HEK293 (cell line): ENCODE results near the gene DDIT3.

Source experiments
- CTCF ChIA-PET: fragments of 350-600 bp; formaldehyde crosslinking; extraction: SDS; loops from one replicate; lab custom pipeline; 2021; ENCODE audit warnings: antibody characterized with exemption; lab: Yijun Ruan, JAX
- POLR2A ChIA-PET: fragments of 300-600 bp; formaldehyde crosslinking; extraction: SDS; loops from one replicate; lab custom pipeline; 2020; ENCODE audit warnings: antibody characterized with exemption, inconsistent platforms; lab: Yijun Ruan, JAX
- H3K27ac ChIP-seq: fragments of 200-500 bp; sonication (Bioruptor generic); 2 replicates; pipeline ENCODE4 v1.5.1; 2014; ENCODE audit warnings: low read depth, low read length, control low read depth, inconsistent platforms; ENCODE audit errors: extremely low read depth
- H3K36me3 ChIP-seq, 2 experiments: fragments of 200-500 bp in 1 of 2; sonication (Bioruptor generic) in 1 of 2; 1 replicate in 1 of 2; 2 replicates in 1 of 2; pipeline ENCODE4 v1.5.1; 2014 to 2017; ENCODE audit warnings: inconsistent platforms in 2 of 2, low read length in 2 of 2; ENCODE audit not compliant: control insufficient read depth in 2 of 2, insufficient read depth in 1 of 2
- H3K4me1 ChIP-seq: fragments of 200-500 bp; sonication (Bioruptor generic); 2 replicates; pipeline ENCODE4 v1.5.1; 2014; ENCODE audit warnings: mild to moderate bottlenecking, low read length, inconsistent platforms; ENCODE audit not compliant: control insufficient read depth, insufficient read depth
- H3K4me3 ChIP-seq: 2 replicates; pipeline ENCODE4 v1.5.1; 2011; ENCODE audit warnings: low read depth, mild to moderate bottlenecking, control low read depth, low read length, moderate library complexity
- H3K9me3 ChIP-seq: fragments of 200-500 bp; sonication (Bioruptor generic); 2 replicates; pipeline ENCODE4 v1.5.1; 2014; ENCODE audit warnings: low read depth, low read length, inconsistent platforms; ENCODE audit not compliant: control insufficient read depth, insufficient read depth
- HOXA7 ChIP-seq: sonication (generic); formaldehyde crosslinking; IDR thresholded peaks from 2 replicates; pipeline ENCODE4 v1.8.1; 2022; ENCODE audit warnings: missing genetic modification reagents, borderline replicate concordance
- HOXC10 ChIP-seq: sonication (generic); formaldehyde crosslinking; IDR thresholded peaks from 2 replicates; pipeline ENCODE4 v1.8.1; 2023; ENCODE audit warnings: mild to moderate bottlenecking, missing genetic modification reagents
- INSM2 ChIP-seq: fragments of 450-650 bp; formaldehyde crosslinking; IDR thresholded peaks from 2 replicates; pipeline ENCODE4 v1.5.1; 2016; ENCODE audit warnings: missing biosample characterization, missing genetic modification characterization
- ZBTB1 ChIP-seq: fragments of 450-650 bp; formaldehyde crosslinking; IDR thresholded peaks from 2 replicates; pipeline ENCODE4 v1.5.1; 2016; ENCODE audit warnings: missing biosample characterization, missing genetic modification characterization
- ZBTB11 ChIP-seq: fragments of 450-650 bp; formaldehyde crosslinking; conservative IDR thresholded peaks from 2 replicates; pipeline ENCODE4 v1.5.1; 2016; ENCODE audit warnings: low read depth, missing biosample characterization, missing genetic modification characterization
- ZBTB21 ChIP-seq: fragments of 450-650 bp; formaldehyde crosslinking; IDR thresholded peaks from 2 replicates; pipeline ENCODE4 v1.5.1; 2017; ENCODE audit warnings: missing biosample characterization, missing genetic modification characterization
- ZNF175 ChIP-seq: fragments of 450-650 bp; formaldehyde crosslinking; IDR thresholded peaks from 2 replicates; pipeline ENCODE4 v1.5.1; 2016; ENCODE audit warnings: missing biosample characterization, missing genetic modification characterization
- ZNF26 ChIP-seq: fragments of 450-650 bp; formaldehyde crosslinking; IDR thresholded peaks from 2 replicates; pipeline ENCODE4 v1.5.1; 2016; ENCODE audit warnings: missing biosample characterization, missing genetic modification characterization
- ZNF391 ChIP-seq: fragments of 450-650 bp; formaldehyde crosslinking; IDR thresholded peaks from 2 replicates; pipeline ENCODE4 v1.5.1; 2016; ENCODE audit warnings: low read depth, missing biosample characterization, missing genetic modification characterization, borderline replicate concordance
- ZNF518A ChIP-seq: fragments of 450-650 bp; formaldehyde crosslinking; conservative IDR thresholded peaks from 2 replicates; pipeline ENCODE4 v1.5.1; 2016; ENCODE audit warnings: low read depth, missing biosample characterization, missing genetic modification characterization
- ZNF558 ChIP-seq: fragments of 450-650 bp; formaldehyde crosslinking; IDR thresholded peaks from 2 replicates; pipeline ENCODE4 v1.5.1; 2016; ENCODE audit warnings: missing biosample characterization, missing genetic modification characterization
- ZNF580 ChIP-seq: fragments of 450-650 bp; formaldehyde crosslinking; IDR thresholded peaks from 2 replicates; pipeline ENCODE4 v1.5.1; 2016; ENCODE audit warnings: missing biosample characterization, missing genetic modification characterization
- ZNF701 ChIP-seq: fragments of 450-650 bp; formaldehyde crosslinking; IDR thresholded peaks from 2 replicates; pipeline ENCODE4 v1.5.1; 2016; ENCODE audit warnings: missing biosample characterization, missing genetic modification characterization
- ZNF837 ChIP-seq: fragments of 450-650 bp; formaldehyde crosslinking; IDR thresholded peaks from 2 replicates; pipeline ENCODE4 v1.5.1; 2016; ENCODE audit warnings: missing biosample characterization, missing genetic modification characterization
- ZSCAN5A ChIP-seq: fragments of 450-650 bp; formaldehyde crosslinking; IDR thresholded peaks from 2 replicates; pipeline ENCODE4 v1.5.1; 2016; ENCODE audit warnings: missing biosample characterization, missing genetic modification characterization
- ZXDB ChIP-seq: fragments of 450-650 bp; formaldehyde crosslinking; IDR thresholded peaks from 2 replicates; pipeline ENCODE4 v1.5.1; 2016; ENCODE audit warnings: missing biosample characterization, missing genetic modification characterization

DDIT3 gene

GRCh38 chr12:57541717-57542116 is 21.4 kb upstream of the DDIT3 start (continued):
- TF ChIP-seq ZNF558 (tag by site-specific recombination): no peak

- Histone ChIP-seq H3K4me3 (no peak overlapping the region), H3K36me3 (peaks cover 4 to 84% of the 10 kb centered on the region in 2 experiments; a peak in 2 of 3 replicates), H3K27ac (no peak overlapping the region), H3K9me3 (no peaks in the 10 kb centered on the region), H3K4me1 (peaks cover 3% of the 10 kb centered on the region)
- CTCF ChIA-PET: interaction anchor here (1.5 to 1.6 kb wide), 2 partner anchors 43 to 82 kb away, joined by 3 to 5 read pairs; no protein-coding TSS in a partner anchor
- TF ChIP-seq INSM2 (tag by site-specific recombination): no peak
- no peak for TF ChIP-seq ZNF580 (tag by site-specific recombination)
- TF ChIP-seq ZBTB21 (tag by site-specific recombination): no peak
- TF ChIP-seq ZSCAN5A (tag by site-specific recombination): no peak
- TF ChIP-seq ZBTB1: no peak
- no peak for TF ChIP-seq ZBTB11 (tag by site-specific recombination)
- TF ChIP-seq HOXA7 (CRISPR knock-in tag): no peak
- no peak for TF ChIP-seq ZNF391
- no peak for TF ChIP-seq ZXDB (tag by site-specific recombination)
- no peak for TF ChIP-seq ZNF701 (tag by site-specific recombination)
- TF ChIP-seq ZNF26 (tag by site-specific recombination): no peak
- TF ChIP-seq HOXC10 (CRISPR knock-in tag): no peak
- no peak for TF ChIP-seq ZNF175 (tag by site-specific recombination)
- no peak for TF ChIP-seq ZNF518A
- TF ChIP-seq ZNF837: no peak
- POLR2A ChIA-PET: interaction anchor here (1.3 to 2.3 kb wide), 3 partner anchors 8 to 20 kb away, joined by 3 to 10 read pairs (median 3); no protein-coding TSS in a partner anchor
Observed at GRCh38 chr12:57541001-57541400, 20.7 kb upstream of the DDIT3 start.
